Panc1 (cell line): Measurements from ENCODE around the gene HPCAL1. TPM values are rescaled to one million over a fixed set of nuclear protein-coding genes. Genes with fewer than 3 reads are reported as not detected.

Experiments used
- ATAC-seq: fragments of 200-7000 bp; cut with Tn5 transposase; 2 replicates; pipeline ENCODE4 v1.9.1; 2020; ENCODE audit warnings: mild to moderate bottlenecking, moderate library complexity
- BruUV-seq: library from RNA; stranded (reverse); fragments of 400-500 nt; replicated peaks from 2 replicates; lab custom pipeline; 2021; lab: Mats Ljungman, UMichigan
- CTCF ChIA-PET: fragments of 300-600 bp; sonication (Branson Sonifier 250); formaldehyde crosslinking; loops from one replicate; lab custom pipeline; 2022; ENCODE audit warnings: antibody characterized with exemption; lab: Charles Lee
- POLR2A ChIA-PET: fragments of 300-600 bp; sonication (Branson Sonifier 250); formaldehyde crosslinking; loops from one replicate; lab custom pipeline; 2022; ENCODE audit warnings: antibody characterized with exemption; lab: Charles Lee
- DNase-seq: peaks from one replicate; pipeline ENCODE4 v3.0.0-alpha.2; 2010; ENCODE audit warnings: low read depth, low spot score
- H3K27ac ChIP-seq: 2 replicates; pipeline ENCODE4 v1.5.1; 2011; ENCODE audit warnings: mild to moderate bottlenecking, low read length, inconsistent platforms
- H3K27me3 ChIP-seq: fragments of 200-500 bp; sonication (Bioruptor generic); 2 replicates; pipeline ENCODE4 v1.6.0; 2014; ENCODE audit warnings: low read length, inconsistent platforms; ENCODE audit not compliant: control insufficient read depth, insufficient read depth
- H3K36me3 ChIP-seq: fragments of 200-500 bp; sonication (Bioruptor generic); 2 replicates; pipeline ENCODE4 v1.5.1; 2014; ENCODE audit warnings: inconsistent platforms, mild to moderate bottlenecking, low read length, moderate library complexity; ENCODE audit not compliant: control insufficient read depth, insufficient read depth
- H3K4me1 ChIP-seq: 2 replicates; pipeline ENCODE4 v1.5.1; 2011; ENCODE audit warnings: inconsistent platforms, mild to moderate bottlenecking, low read length, moderate library complexity; ENCODE audit not compliant: control insufficient read depth, insufficient read depth
- H3K4me3 ChIP-seq, 2 experiments: 2 replicates each; pipeline ENCODE4 v1.5.1; 2011 to 2012; ENCODE audit warnings: low read depth in 2 of 2, low read length in 2 of 2, mild to moderate bottlenecking in 2 of 2, inconsistent platforms in 1 of 2, moderate library complexity in 1 of 2
- H3K9me3 ChIP-seq: fragments of 200-500 bp; sonication (Bioruptor generic); 2 replicates; pipeline ENCODE4 v1.5.1; 2014; ENCODE audit warnings: low read depth, mild to moderate bottlenecking, inconsistent platforms, low read length, moderate library complexity; ENCODE audit not compliant: control insufficient read depth, insufficient read depth
- POLR2AphosphoS5 ChIP-seq: IDR thresholded peaks from 2 replicates; pipeline ENCODE4 v1.6.1; 2012; ENCODE audit warnings: mild to moderate bottlenecking, low read depth, low read length, moderate library complexity
- REST ChIP-seq, 2 experiments: IDR thresholded peaks; 2 replicates each; pipeline ENCODE4 v1.6.1; 2011 to 2012; ENCODE audit warnings: low read depth in 2 of 2, control low read depth in 1 of 2, low read length in 1 of 2, mild to moderate bottlenecking in 1 of 2, moderate library complexity in 1 of 2; ENCODE audit not compliant: insufficient read depth in 1 of 2
- SIN3A ChIP-seq: IDR thresholded peaks from 2 replicates; pipeline ENCODE4 v1.6.1; 2012; ENCODE audit warnings: low read depth, mild to moderate bottlenecking, low read length, moderate library complexity, borderline replicate concordance; ENCODE audit not compliant: insufficient read depth
- TCF7L2 ChIP-seq: IDR thresholded peaks from 2 replicates; pipeline ENCODE4 v1.6.1; 2011; ENCODE audit warnings: mild to moderate bottlenecking, low read depth, low read length, inconsistent platforms
- in situ Hi-C: cut with HindIII; loops from 2 replicates; pipeline ENCODE4 v1.10.0; 2016; ENCODE audit warnings: low sequenced_read_pairs, low pct_unique_long_range_greater_than_20kb
- intact Hi-C: fragments of 100-400 bp; cut with micrococcal nuclease; formaldehyde crosslinking; loops from one replicate; pipeline ENCODE4 v1.10.0; 2022; ENCODE audit not compliant: unreplicated experiment
- total RNA-seq: library from RNA; stranded (reverse); gene quantifications from one replicate; pipeline ENCODE4 v1.2.1, GENCODE V29; 2021; ENCODE audit not compliant: unreplicated experiment
- TF ChIP-seq, protein P1 (sequence below): fragments of 450-650 bp; IDR thresholded peaks from 2 replicates; pipeline ENCODE4 v1.5.1; 2017; ENCODE audit warnings: mild to moderate bottlenecking

The HPCAL1 gene
- total RNA-seq, 1 experiment from 2014 or later, result 234 TPM

- in situ Hi-C loops, result loop anchor here (25.0 kb wide), 1 partner anchor 326 kb away; the partner anchor contains the start of gene RRM2
- peaks cover 16% of the 10 kb centered on the region for H3K36me3 ChIP-seq
- CTCF ChIA-PET, result interaction anchor here (0.6 kb wide), 1 partner anchor 10 kb away, joined by 4 read pairs; no protein-coding TSS in a partner anchor
- no peaks in the 10 kb centered on the region for H3K9me3 ChIP-seq
- ATAC-seq, result no peak
- intact Hi-C loops, result no loop called here
- TF ChIP-seq, protein P1, sequence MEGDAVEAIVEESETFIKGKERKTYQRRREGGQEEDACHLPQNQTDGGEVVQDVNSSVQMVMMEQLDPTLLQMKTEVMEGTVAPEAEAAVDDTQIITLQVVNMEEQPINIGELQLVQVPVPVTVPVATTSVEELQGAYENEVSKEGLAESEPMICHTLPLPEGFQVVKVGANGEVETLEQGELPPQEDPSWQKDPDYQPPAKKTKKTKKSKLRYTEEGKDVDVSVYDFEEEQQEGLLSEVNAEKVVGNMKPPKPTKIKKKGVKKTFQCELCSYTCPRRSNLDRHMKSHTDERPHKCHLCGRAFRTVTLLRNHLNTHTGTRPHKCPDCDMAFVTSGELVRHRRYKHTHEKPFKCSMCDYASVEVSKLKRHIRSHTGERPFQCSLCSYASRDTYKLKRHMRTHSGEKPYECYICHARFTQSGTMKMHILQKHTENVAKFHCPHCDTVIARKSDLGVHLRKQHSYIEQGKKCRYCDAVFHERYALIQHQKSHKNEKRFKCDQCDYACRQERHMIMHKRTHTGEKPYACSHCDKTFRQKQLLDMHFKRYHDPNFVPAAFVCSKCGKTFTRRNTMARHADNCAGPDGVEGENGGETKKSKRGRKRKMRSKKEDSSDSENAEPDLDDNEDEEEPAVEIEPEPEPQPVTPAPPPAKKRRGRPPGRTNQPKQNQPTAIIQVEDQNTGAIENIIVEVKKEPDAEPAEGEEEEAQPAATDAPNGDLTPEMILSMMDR, result no peak
- TF ChIP-seq TCF7L2 (no peak), POLR2AphosphoS5 (no peak), REST (IDR thresholded peaks at IDR 0.05; ENCODE audit: insufficient read depth in 1 of 2, low read depth in 2 of 2, low read length in 1 of 2) (no peak), SIN3A (no peak)
- H3K27me3 ChIP-seq, result no peaks in the 10 kb centered on the region
- no peak overlapping the region for H3K27ac ChIP-seq
- peaks cover 25% of the 10 kb centered on the region for H3K4me1 ChIP-seq
- no peak for DNase-seq
- BruUV-seq, result no TSS peak
- POLR2A ChIA-PET, result no interaction called here
- H3K4me3 ChIP-seq, result no peak overlapping the region
Measured at GRCh38 chr2:10437806-10438205, 135.1 kb downstream of the HPCAL1 start.

DNA sequence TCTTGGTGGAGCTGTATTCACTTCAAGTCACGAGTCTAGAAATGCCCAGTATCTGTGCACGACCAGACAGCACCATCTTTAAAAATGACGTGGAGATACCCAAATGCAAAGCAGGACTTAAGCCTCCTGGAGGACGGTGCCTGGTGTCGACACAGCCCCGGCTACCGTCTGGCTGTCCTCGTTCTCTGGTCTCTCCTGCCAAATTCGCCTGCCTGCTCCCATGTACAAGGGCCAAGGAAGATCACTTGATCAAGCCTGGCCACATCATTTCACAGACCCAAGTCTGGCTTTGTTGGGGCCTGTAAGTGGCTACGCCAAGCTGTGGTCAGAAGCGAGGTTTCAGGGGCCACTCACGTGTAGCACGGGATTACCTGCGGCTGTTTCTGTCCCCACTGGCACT, 136.0 kb downstream of the HPCAL1 start:
- ATAC-seq, result no peak
- in situ Hi-C loops (loop anchor here (25.0 kb wide), 1 partner anchor 326 kb away; the partner anchor contains the start of gene RRM2), intact Hi-C loops (no loop called here)
- no peak overlapping the region for H3K27ac ChIP-seq
- H3K4me1 ChIP-seq, result peaks cover 16% of the 10 kb centered on the region
- POLR2A ChIA-PET, result interaction anchor here (0.6 kb wide), 1 partner anchor 542 kb away, joined by 4 read pairs; no protein-coding TSS in a partner anchor
- CTCF ChIA-PET, result no interaction called here
- no peaks in the 10 kb centered on the region for H3K9me3 ChIP-seq
- H3K27me3 ChIP-seq, result no peaks in the 10 kb centered on the region
- TF ChIP-seq SIN3A (no peak), REST (IDR thresholded peaks at IDR 0.05; ENCODE audit: insufficient read depth in 1 of 2, low read depth in 2 of 2, low read length in 1 of 2) (no peak), POLR2AphosphoS5 (no peak; the same call in 1 of the 2 replicates), TCF7L2 (no peak)
- TF ChIP-seq, protein P1, result no peak
- H3K36me3 ChIP-seq, result peaks cover 25% of the 10 kb centered on the region
- DNase-seq, result no peak
- BruUV-seq, result no TSS peak
- no peak overlapping the region for H3K4me3 ChIP-seq
